GM19328 (cell line): Measurements from ENCODE around the gene DLG2.

Experiments used
- ATAC-seq: cut with Tn5 transposase; IDR thresholded peaks from one replicate; pipeline ENCODE4 v1.9.1; 2021; ENCODE audit warnings: mild to moderate bottlenecking, moderate library complexity; ENCODE audit not compliant: unreplicated experiment

Gene DLG2

GRCh38 chr11:83583757-83584366, 2043.3 kb downstream of the DLG2 start:
- ATAC-seq = peak; percentile 93

GRCh38 chr11:83574519-83574918, 2052.6 kb downstream of the DLG2 start:
- no peak for ATAC-seq

- ATAC-seq = no peak
Measured at GRCh38 chr11:83572581-83573496, 2054.3 kb downstream of the DLG2 start.

GRCh38 chr11:83571302-83571701, 2055.8 kb downstream of the DLG2 start:
- no peak for ATAC-seq

- no peak for ATAC-seq
Measured at GRCh38 chr11:83569134-83569805, 2057.9 kb downstream of the DLG2 start.

DNA sequence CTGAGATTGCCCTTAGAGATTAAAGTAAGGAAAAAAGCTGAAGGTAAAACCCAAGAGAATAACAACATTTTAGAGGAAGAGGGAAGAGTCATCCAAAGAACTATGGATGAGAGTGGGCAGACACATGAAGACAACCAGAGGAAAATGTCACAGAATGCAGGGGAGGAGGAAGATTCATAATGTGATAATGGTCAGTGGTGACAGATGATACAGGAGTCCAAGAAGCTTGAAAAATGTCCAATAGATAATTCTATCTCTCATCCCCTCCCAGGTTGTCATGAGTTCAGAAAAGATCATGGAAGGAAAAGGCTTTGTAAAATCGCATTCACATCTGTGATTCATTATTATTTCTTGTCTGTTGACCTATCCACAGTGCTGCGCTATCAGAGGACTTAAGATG, 2058.6 kb downstream of the DLG2 start:
- no peak for ATAC-seq

DNA sequence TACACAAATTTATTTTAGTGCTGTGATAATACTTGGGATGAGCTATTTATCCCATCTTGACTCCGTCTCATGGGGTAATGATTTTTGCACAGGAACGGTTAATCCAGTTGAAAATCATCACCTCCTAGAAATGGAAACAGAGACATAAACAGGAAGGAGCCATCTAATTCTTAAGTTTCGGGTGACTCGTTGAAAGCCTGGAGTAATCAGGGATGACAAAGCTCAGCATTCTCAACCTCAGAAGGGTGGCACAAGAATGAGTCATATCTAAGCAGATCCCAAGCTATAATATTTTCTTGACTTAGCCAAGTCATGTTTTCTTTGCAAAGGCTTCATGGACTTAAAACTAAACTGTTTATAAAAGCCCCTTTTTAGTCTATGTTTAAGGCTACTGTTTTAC, 2060.2 kb downstream of the DLG2 start:
- ATAC-seq = no peak

GRCh38 chr11:83564870-83565269, 2062.3 kb downstream of the DLG2 start:
- no peak for ATAC-seq

- no peak for ATAC-seq
Measured at GRCh38 chr11:83558281-83558680, 2068.9 kb downstream of the DLG2 start.

DNA sequence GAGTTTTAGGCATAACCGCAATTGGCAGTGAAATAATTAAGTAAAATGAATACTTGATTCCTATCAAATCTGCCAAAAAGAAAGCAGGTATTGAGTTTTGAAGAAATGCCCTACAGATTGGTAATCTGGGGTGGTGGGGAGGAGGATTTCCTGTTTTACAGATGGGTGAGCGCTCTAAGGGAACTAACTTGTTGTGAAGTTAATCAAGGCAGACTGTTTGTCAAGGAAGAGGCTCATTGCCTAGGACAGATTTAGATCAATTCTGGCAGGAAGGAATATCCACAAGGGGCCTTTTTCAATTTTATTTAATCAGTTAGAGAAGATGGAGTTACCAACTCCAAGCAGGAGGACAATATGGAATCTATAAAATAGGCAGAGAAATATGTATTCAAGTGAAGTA, 2069.5 kb downstream of the DLG2 start:
- ATAC-seq = no peak

- no peak for ATAC-seq
Measured at GRCh38 chr11:83554876-83555275, 2072.3 kb downstream of the DLG2 start.

GRCh38 chr11:83549984-83550667, 2077.0 kb downstream of the DLG2 start:
- no peak for ATAC-seq

GRCh38 chr11:83546368-83546767, 2080.8 kb downstream of the DLG2 start:
- no peak for ATAC-seq

DNA sequence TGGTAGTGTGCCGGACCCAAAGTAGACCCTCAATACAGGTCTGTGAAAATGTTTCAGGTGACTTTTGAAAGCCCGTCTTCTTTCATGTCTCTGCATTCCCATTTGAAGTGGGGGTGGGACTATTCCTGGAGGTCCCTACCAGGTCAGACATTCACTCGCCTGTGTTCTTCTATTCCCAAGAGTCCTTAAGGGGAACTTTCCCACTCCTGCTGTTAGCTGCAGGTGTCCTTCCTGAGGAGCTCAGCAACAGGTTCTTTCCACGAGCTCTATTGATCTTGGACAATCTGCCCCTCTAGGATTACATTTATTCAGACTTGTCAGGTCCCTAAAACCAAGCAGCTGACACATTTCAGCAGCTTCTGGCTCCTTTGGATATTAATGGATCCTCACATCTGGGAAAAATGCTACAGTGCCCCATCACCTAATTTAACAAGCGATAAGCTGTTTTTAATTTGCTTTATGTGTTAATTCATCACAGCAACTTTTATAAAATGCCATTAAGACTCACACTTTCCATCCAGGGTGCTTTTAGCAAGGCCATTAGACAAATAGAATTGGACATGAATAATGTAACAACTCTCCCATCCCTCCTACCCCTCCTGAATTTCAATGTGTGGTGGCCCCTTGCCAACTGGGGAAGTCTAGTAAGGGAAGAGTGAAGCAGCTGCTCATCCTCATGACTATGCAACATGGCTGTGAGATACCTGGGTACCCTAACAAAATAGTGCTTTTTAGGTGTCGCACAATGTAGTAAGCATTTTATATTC, 2081.5 kb downstream of the DLG2 start:
- no peak for ATAC-seq

GRCh38 chr11:83544846-83545245, 2082.3 kb downstream of the DLG2 start:
- no peak for ATAC-seq

- no peak for ATAC-seq
Measured at GRCh38 chr11:83543706-83544439, 2083.3 kb downstream of the DLG2 start.

GRCh38 chr11:83542861-83543260, 2084.3 kb downstream of the DLG2 start:
- ATAC-seq = no peak

DNA sequence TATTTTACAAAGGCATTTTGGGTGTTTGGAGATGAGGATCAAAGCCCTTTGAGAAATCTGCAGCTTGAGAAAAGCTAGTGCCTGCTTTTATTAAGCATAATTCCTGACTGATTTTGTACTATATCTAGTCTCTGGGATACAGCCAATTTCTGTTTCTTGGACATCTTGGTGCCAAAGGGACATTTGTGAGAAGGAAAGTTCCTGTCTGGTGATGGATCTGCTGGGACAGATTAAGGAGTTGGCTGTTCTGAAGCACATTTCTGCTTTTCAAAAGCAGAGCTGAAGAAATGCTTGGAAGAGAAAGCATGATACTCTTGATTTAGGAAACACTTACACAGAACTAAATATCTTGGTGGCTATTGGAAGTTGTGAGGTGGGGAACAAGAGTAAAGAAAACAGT, 2086.4 kb downstream of the DLG2 start:
- ATAC-seq = no peak

DNA sequence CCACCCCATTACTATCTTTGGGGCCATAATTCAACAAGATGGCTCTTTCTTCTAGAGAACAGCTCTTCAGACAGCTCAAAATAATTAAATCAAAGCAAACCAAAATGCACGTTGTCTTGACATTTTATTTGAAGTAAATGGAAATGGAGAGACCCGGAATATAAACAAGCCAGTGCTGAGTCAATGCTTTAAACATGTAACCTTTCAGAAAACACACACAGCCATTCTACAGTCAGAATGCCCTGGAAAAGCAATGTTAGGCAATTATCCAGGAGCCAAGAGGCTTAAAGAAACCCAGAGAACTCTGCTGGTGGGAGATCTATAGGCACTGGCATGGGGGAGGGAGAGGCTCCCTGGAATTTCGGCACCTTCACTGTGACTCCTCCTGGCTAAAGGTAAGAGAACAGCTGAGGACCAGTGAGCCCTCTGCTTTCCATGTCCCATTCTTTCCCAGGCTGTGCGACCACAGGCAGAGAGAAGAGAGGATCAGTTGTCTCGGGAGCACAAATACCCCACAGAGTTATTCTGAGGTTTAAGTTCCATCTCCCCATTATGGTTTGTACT, 2086.9 kb downstream of the DLG2 start:
- no peak for ATAC-seq
